Upper lobe of left lung (tissue), 4 donors: Measurements from ENCODE around the gene PPP1R2.

Experiments used
- CTCF ChIP-seq, 6 experiments: fragments of 450-650 bp in 4 of 6; fragments of 200-600 bp in 2 of 6; sonication (generic) in 2 of 6; IDR thresholded peaks; one replicate each; pipeline ENCODE4 v1.5.1; 2016 to 2019; ENCODE audit warnings: antibody characterized with exemption in 6 of 6
- EP300 ChIP-seq, 4 donors: sonication (generic); formaldehyde crosslinking; IDR thresholded peaks; one replicate each; pipeline ENCODE4 v1.5.1; 2017; ENCODE audit warnings: antibody characterized with exemption in 4 of 4, control low read depth in 2 of 4
- POLR2A ChIP-seq, 4 donors: fragments of 450-650 bp; IDR thresholded peaks; one replicate each; pipeline ENCODE4 v1.5.1; 2016 to 2017; ENCODE audit warnings: antibody characterized with exemption in 4 of 4, mild to moderate bottlenecking in 2 of 4

- TF ChIP-seq CTCF (IDR thresholded peaks at IDR 0.05) (no peak), POLR2A (IDR thresholded peaks at IDR 0.05) (no peak), EP300 (IDR thresholded peaks at IDR 0.05) (no peak)
Measured at GRCh38 chr3:195543500-195544229, 540 bp upstream of the PPP1R2 start.
